NCI-H460 (cell line): ENCODE measurements around the gene RNASE1. TPM values are rescaled to one million over a fixed set of nuclear protein-coding genes. Genes with fewer than 3 reads are reported as not detected.
"Not testable (repeated sequence)": the region's sequence is repeated elsewhere in the genome, so short reads cannot be mapped to it uniquely, and the experiment has no call there.

Source experiments
- DNase-seq: peaks from one replicate; pipeline ENCODE4 v3.0.0-alpha.2; 2016; ENCODE audit warnings: low read depth; ENCODE audit errors: extremely low read depth
- polyA plus RNA-seq: library from polyadenylated mRNA; depleted of rRNA; stranded (reverse); fragments of >200 nt; gene quantifications from 2 replicates; pipeline ENCODE4 v1.2.3, GENCODE V29; 2014; cell fraction: nucleus; rRNA removed
- total RNA-seq: library from RNA; depleted of rRNA; stranded (reverse); fragments of >200 nt; shearing (Covaris generic); gene quantifications from 2 replicates; pipeline ENCODE4 v1.2.3, GENCODE V29; 2014; rRNA removed

Gene RNASE1
- not detected in 2 replicates for total RNA-seq
- polyA plus RNA-seq = 0.10 TPM in 1 of 2 replicates, not detected in the other

- DNase-seq = no peak
Measured at GRCh38 chr14:20802341-20803084, at the start of gene RNASE1. Gene RNASE1 (minus strand): TSS chr14:20802844. CDS start chr14:20802068, 776 bp downstream.

- DNase-seq = no peak
Measured at GRCh38 chr14:20848955-20849570, 46.4 kb upstream of the RNASE1 start.

- DNase-seq = peak; percentile 49
Measured at GRCh38 chr14:20848316-20848954, 45.8 kb upstream of the RNASE1 start.

- DNase-seq = no peak
Measured at GRCh38 chr14:20846560-20846959, 43.9 kb upstream of the RNASE1 start.

DNA sequence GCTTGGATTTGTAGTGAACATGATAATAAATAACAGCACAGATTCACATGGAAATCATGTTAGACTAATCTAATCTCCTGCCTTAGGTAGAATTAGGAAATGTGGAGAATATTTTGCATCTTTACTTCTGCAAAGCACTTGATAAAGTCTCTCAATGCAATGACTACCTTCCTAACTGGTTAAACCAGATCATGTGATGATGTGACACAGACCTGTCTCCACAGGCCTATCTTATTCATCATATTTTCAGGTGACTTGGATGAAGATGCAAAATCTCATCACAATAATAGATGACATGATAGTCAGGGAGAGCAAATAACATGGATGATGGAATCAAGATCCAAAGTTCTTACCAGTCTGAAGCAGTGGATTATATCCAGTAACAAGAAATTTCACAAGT, 38.5 kb upstream of the RNASE1 start:
- no peak for DNase-seq

DNA sequence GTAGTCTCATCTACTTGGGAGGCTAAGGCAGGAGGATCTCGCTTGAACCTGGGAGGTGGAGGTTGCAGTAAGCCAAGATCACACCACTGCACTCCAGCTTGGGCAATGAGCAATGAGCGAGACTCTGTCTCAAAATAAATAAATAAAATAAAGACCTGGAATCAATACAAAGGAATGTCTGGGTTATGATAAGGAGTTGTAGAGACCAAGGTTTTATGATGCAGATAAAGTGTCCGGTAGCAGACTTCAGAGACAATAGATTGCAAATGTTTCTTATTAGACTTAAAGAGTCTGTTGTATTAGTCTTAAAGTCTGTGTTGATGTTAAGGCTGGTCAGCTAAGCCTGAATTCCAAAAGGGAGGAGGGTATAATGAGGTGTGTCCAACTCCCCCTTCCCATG, 35.2 kb upstream of the RNASE1 start:
- no peak for DNase-seq

DNA sequence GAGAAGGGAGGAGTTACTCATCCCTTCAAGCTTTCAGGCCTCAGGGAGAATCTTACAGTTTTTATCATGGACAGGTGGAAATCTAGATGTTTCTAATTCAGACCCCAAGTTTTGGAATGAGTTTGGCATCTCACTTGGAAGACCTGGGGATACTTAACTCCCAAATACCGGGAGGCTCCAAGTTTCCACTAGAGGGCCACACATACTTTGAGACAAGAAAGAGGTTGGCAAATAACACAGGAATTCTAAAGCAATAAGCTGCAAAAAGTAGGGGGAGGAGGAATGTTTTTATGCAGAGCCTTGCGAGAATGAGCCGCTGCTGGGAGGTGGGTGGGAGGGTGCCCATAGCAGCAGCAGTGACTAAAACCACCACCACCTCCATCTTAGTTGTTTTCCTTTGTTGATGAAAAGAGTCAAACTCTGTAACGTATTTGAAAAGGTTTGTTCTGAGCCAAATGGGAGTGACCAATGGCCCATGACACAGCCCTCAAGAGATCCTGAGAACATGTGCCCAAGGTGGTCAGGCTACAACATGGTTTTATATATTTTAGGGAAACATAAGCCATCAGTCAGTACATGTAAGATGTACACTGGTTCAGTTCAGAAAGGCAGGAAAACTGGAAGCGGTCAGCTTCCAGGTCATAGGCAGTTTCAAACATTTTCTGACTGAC, 34.2 kb upstream of the RNASE1 start:
- DNase-seq = peak; percentile 46

DNA sequence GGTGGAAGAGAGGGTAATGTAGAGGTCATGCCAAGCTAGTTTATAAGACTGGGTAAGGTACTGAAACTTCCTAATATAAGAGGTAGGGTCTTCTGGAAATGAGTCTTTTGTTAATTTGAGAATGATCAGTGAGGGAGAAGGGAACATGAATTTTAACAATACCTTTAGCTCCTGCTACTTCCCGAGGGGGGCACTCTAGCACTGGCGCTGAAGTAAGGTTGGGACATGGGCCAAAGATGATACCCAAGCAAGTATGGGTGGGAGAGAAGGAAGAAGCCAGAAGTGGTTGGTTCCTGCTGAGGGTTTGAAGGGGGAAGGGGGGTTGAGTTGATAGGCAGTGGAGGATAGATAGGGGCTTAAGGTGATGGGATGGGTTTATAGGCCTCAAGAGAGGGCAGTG, 32.3 kb upstream of the RNASE1 start:
- DNase-seq = no peak

DNA sequence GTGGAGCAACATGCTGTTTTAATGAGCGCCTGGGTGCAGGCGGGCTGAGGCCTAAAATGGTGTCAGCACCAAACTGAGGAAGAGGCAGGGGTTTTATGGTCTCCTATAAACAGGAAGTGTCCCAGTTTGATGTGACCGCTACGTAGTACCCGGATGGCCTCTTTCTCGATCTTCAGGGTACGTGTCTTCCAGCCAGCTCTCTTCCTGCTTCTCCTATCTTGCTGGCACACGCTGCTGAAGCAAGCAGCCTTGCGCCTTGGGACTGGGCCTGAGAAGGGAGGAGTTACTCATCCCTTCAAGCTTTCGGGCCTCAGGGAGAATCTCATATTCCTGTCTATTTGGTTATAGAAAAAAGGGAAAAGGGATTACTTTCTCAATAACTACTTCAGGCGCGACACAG, 28.2 kb upstream of the RNASE1 start:
- no peak for DNase-seq

DNA sequence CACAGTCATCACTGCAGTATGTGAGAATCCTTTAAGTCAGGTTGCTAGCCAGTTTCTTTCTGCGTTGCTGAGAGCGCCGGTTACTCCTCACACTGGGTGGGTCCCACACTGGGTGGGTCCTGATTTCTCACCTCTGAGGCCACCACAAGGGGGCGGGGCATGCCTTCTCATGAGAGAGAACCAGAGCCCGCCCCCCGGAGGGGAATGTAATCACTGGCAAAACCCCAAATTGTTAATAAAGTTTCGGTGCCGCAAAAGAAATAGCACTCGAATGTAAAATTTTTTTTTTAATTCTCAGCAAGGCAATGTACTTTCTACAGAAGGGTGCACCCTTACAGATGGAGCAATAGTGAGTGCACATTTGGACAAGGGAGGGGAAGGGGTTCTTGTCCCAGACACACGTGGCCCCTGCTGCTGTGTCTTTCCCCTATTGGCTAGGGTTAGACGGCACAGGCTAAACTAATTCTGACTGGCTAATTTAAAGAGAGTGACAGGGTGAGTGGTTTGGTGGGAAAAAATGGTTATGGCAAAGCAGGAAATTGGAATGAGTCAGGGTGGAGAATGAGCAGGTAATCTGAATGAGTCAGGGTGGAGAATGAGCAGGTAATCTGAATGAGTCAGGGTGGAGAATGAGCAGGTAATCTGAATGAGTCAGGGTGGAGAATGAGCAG, 25.5 kb upstream of the RNASE1 start:
- not testable (repeated sequence) for DNase-seq

DNA sequence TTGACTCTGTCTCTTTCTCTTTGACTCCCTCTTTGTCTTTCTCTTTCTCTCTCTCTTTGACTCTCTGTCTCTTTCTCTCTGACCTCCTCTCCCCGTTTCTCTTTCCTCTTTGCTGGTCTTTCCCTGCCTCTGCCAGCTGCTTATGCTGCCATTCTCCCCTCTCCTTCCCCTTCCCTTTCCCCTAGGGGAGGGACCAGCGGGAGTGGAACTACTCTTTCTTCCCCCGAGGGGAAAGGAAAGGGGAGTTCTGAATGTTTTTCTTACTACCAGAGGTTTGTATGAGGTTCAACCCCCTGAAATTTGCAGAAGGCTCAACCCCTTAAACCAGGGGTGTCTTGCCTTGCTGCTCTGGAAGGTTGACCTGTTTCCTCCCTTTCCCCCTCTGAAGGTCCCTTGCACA, 24.7 kb upstream of the RNASE1 start:
- no peak for DNase-seq

- not testable (repeated sequence) for DNase-seq
Measured at GRCh38 chr14:20826666-20827065, 24.0 kb upstream of the RNASE1 start.

GRCh38 chr14:20823859-20824258, 21.2 kb upstream of the RNASE1 start:
- DNase-seq = no peak

DNA sequence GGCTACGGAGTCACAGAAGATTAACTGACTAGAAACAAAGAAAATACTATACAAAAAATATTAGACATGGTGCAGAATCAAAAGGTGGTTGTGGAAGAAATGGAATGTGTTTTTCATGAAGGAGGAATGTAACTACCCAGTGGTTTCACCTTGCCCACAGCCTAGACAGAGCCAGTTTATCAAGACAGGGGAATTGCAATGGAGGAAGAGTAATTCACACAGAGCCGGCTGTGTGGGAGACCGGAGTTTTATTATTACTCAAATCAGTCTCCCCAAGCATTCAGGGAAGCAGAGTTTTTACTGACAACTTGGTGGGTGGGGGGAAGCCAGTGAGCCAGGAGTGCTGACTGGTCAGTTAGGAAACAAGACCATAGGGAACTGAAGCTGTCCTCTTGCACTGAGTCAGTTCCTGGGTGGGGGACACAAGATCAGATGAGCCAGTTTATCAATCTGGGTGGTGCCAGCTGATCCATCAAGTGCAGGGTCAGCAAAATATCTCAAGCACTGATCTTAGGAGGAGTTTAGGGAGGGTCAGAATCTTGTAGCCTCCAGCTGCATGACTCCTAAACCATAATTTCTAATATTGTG, 19.0 kb upstream of the RNASE1 start:
- DNase-seq = not testable (repeated sequence)

GRCh38 chr14:20820063-20820904, 17.6 kb upstream of the RNASE1 start:
- DNase-seq = no peak

DNA sequence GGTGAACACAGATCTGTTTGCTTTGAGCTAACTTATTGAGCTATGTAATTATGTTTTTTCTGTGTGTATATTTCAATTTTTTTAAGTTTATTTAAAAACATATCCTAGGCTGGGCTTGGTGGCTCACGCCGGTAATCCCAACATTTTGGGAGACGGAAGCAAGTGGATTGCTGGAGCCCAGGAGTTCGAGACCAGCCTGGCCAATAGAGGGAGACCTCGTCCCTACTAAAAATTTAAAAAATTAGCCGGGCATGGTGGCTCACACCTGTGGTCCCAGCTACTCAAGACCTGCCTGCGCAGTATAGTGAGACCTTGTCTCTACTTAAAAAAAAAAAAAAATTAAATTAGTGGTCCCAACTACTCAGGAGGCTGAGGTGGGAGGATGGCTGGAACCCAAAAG, 16.2 kb upstream of the RNASE1 start:
- no peak for DNase-seq

GRCh38 chr14:20815946-20816345, 13.3 kb upstream of the RNASE1 start:
- DNase-seq = not testable (repeated sequence)

GRCh38 chr14:20811986-20812975, 9.6 kb upstream of the RNASE1 start:
- DNase-seq = no peak
